Osteocyte (in vitro differentiated cells): Measurements from ENCODE around the gene TRIM14. TPM values are rescaled to one million over a fixed set of nuclear protein-coding genes. Genes with fewer than 3 reads are reported as not detected.

Experiments
- DNase-seq: peaks from one replicate; pipeline ENCODE4 v3.0.0; 2021; ENCODE audit warnings: mixed read lengths; ENCODE audit not compliant: unreplicated experiment; ENCODE audit errors: extremely low spot score
- H3K27ac Mint-ChIP-seq: one replicate; pipeline ENCODE4 v1.8.0; 2021; ENCODE audit warnings: mild to moderate bottlenecking, mixed read lengths; ENCODE audit not compliant: unreplicated experiment
- H3K27me3 Mint-ChIP-seq: one replicate; pipeline ENCODE4 v1.8.0; 2021; ENCODE audit warnings: mixed read lengths; ENCODE audit not compliant: unreplicated experiment
- H3K36me3 Mint-ChIP-seq: one replicate; pipeline ENCODE4 v1.8.0; 2021; ENCODE audit warnings: mixed read lengths; ENCODE audit not compliant: unreplicated experiment
- H3K4me1 Mint-ChIP-seq: one replicate; pipeline ENCODE4 v1.8.0; 2021; ENCODE audit warnings: mixed read lengths; ENCODE audit not compliant: unreplicated experiment
- H3K4me3 Mint-ChIP-seq: one replicate; pipeline ENCODE4 v1.8.0; 2021; ENCODE audit warnings: mild to moderate bottlenecking, moderate library complexity, mixed read lengths; ENCODE audit not compliant: unreplicated experiment
- H3K9me3 Mint-ChIP-seq: one replicate; pipeline ENCODE4 v1.8.0; 2021; ENCODE audit warnings: mixed read lengths; ENCODE audit not compliant: unreplicated experiment
- total RNA-seq: library from RNA; stranded (reverse); gene quantifications from 2 replicates; pipeline ENCODE4 v1.2.1, GENCODE V29; 2021
- TF ChIP-seq, protein P1 (sequence below): fragments of 200-600 bp; sonication (generic); IDR thresholded peaks from 2 replicates; pipeline ENCODE4 v1.5.0; 2021; ENCODE audit warnings: antibody characterized with exemption, mild to moderate bottlenecking, moderate library complexity

Gene TRIM14
- total RNA-seq, 1 donor from 2014 or later = 0.48 TPM

DNA sequence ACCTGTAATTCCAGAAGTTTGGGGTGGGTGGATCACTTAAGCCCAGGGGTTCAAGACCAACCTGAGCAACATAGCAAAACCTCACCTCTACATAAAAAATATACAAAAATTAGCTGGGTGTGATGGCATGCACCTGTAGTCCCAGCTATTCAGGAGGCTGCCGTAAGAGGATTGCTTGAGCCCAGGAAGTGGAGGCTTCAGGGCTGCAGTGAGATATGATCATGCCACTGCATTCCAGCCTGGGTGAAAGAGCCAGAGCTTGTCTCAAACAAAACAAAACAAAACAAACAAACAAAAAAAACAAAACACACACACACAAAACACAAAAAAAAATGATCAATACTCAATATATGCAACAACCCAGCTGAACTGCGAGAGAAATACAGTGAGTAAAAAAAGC, 29.5 kb upstream of the TRIM14 start:
- DNase-seq = no peak
- no peak overlapping the region for H3K4me3 Mint-ChIP-seq
- no peak overlapping the region for H3K27ac Mint-ChIP-seq
- TF ChIP-seq, protein P1, sequence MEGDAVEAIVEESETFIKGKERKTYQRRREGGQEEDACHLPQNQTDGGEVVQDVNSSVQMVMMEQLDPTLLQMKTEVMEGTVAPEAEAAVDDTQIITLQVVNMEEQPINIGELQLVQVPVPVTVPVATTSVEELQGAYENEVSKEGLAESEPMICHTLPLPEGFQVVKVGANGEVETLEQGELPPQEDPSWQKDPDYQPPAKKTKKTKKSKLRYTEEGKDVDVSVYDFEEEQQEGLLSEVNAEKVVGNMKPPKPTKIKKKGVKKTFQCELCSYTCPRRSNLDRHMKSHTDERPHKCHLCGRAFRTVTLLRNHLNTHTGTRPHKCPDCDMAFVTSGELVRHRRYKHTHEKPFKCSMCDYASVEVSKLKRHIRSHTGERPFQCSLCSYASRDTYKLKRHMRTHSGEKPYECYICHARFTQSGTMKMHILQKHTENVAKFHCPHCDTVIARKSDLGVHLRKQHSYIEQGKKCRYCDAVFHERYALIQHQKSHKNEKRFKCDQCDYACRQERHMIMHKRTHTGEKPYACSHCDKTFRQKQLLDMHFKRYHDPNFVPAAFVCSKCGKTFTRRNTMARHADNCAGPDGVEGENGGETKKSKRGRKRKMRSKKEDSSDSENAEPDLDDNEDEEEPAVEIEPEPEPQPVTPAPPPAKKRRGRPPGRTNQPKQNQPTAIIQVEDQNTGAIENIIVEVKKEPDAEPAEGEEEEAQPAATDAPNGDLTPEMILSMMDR = no peak
- H3K27me3 Mint-ChIP-seq = no peaks in the 10 kb centered on the region
- H3K36me3 Mint-ChIP-seq = no peaks in the 10 kb centered on the region
- no peaks in the 10 kb centered on the region for H3K9me3 Mint-ChIP-seq
- peaks cover 8% of the 10 kb centered on the region for H3K4me1 Mint-ChIP-seq

- Mint-ChIP-seq H3K27me3 (no peaks in the 10 kb centered on the region), H3K36me3 (no peaks in the 10 kb centered on the region), H3K9me3 (no peaks in the 10 kb centered on the region), H3K4me3 (no peak overlapping the region), H3K27ac (no peak overlapping the region), H3K4me1 (peaks cover 8% of the 10 kb centered on the region)
- no peak for DNase-seq
- TF ChIP-seq, protein P1 = no peak
These were observed 28.6 kb upstream of the TRIM14 start for GRCh38 chr9:98147582-98147981.

GRCh38 chr9:98146101-98146991, 27.3 kb upstream of the TRIM14 start:
- no peak overlapping the region for H3K4me3 Mint-ChIP-seq
- no peaks in the 10 kb centered on the region for H3K36me3 Mint-ChIP-seq
- no peak for DNase-seq
- peaks cover 8% of the 10 kb centered on the region for H3K4me1 Mint-ChIP-seq
- no peaks in the 10 kb centered on the region for H3K27me3 Mint-ChIP-seq
- no peaks in the 10 kb centered on the region for H3K9me3 Mint-ChIP-seq
- TF ChIP-seq, protein P1 = no peak
- H3K27ac Mint-ChIP-seq = no peak overlapping the region

DNA sequence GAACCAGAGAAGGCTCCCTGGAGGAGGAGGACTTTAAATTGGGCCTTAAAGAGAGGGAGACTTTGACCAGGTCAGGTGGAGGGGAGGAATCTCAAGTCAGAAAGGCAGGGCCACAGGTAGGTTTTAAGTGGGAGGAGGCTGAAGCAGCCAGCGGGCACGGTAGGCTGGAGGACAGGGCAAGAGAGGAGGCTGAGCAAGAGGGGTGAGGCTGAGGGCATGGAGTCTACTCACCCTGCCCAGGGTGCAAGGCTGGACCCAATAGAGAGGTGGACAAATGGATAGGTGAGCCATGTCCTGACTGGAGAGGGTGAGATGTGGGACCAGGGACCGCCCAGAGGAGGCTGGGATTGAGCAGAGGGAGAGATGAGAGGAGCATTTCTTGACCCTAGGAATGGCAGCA, 25.6 kb upstream of the TRIM14 start:
- DNase-seq = no peak
- Mint-ChIP-seq H3K9me3 (no peaks in the 10 kb centered on the region), H3K4me1 (peaks cover 8% of the 10 kb centered on the region), H3K27ac (no peak overlapping the region), H3K4me3 (no peak overlapping the region), H3K27me3 (no peaks in the 10 kb centered on the region), H3K36me3 (no peaks in the 10 kb centered on the region)
- TF ChIP-seq, protein P1 = no peak

DNA sequence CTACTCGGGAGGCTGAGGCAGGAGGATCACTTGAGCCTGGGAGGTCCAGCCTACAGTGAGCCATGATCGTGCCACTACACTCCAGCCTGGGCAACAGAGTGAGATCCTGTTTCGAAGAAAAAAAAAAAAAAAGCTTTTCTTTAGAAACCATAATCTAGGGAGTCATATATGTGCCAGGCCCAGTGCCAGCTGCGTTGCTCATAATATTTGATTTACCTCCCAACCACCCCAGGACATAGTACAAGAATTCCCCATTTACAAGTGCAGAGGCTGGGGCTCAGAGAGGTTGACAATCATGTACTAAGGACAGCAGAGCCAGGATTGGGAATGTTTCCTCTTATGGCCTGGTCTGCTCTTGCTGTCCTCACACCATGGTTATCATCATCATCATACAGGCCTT, 25.1 kb upstream of the TRIM14 start:
- Mint-ChIP-seq H3K4me1 (peaks cover 8% of the 10 kb centered on the region), H3K27me3 (no peaks in the 10 kb centered on the region), H3K9me3 (no peaks in the 10 kb centered on the region), H3K4me3 (no peak overlapping the region), H3K27ac (no peak overlapping the region), H3K36me3 (no peaks in the 10 kb centered on the region)
- TF ChIP-seq, protein P1 = no peak
- no peak for DNase-seq
